A673 (cell line): Measurements from ENCODE around the gene MYMK.

Experiments used
- EZH2 ChIP-seq: fragments of 200-600 bp; sonication (generic); IDR thresholded peaks from 2 replicates; pipeline ENCODE4 v1.6.1; 2017; ENCODE audit warnings: borderline replicate concordance, low read depth, mild to moderate bottlenecking, mixed read lengths, antibody characterized with exemption, low read length; ENCODE audit not compliant: poor library complexity, severe bottlenecking
- TF ChIP-seq, protein P1 (sequence below): fragments of 300-800, 200-600 bp; sonication (generic); conservative IDR thresholded peaks from 2 replicates; pipeline ENCODE4 v1.5.1; 2017; ENCODE audit warnings: low read depth, mild to moderate bottlenecking, antibody characterized with exemption, low read length, moderate library complexity, mixed read lengths

DNA sequence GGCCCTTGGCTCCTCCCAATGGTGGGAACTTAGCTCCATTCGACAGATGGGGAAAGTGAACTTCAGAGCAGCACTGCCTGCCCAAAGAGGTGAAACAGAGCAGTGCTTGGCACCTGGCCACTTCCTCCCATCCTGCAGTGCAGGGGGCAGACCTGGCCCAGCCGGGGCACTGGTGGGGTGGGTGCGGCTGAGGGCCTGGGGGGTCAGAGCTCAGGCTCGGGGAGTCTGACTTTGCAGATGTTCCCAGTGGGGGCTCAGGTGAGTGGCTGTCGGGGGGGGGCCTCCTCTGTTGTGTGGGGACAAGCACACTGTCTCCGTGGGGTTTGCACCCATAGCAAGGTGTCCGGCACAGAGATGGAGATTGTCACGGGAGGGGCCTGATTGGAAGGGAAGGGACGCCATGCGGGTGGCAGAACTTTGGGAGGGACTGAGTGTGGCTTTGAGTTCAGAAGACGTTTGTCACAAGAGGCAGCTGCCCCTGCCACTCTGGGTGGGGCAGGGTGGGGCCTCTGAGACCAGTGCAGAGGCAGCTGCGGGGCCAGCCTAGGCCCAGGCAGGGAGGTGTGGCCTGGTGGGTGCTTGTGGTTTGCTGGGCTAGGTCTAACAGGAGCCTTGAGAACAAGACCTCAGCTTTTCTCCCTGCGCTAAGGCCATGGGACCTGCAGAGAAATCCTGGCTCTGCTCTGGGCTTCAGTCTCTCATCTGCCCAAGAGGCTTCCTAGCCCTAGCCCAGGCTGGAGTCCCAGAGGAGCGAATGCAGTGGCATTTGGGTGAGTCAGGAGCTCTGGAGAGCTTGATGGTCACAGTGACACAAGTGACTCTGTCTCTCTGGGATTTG is 2.5 kb downstream of the MYMK start:
- TF ChIP-seq, protein P1, sequence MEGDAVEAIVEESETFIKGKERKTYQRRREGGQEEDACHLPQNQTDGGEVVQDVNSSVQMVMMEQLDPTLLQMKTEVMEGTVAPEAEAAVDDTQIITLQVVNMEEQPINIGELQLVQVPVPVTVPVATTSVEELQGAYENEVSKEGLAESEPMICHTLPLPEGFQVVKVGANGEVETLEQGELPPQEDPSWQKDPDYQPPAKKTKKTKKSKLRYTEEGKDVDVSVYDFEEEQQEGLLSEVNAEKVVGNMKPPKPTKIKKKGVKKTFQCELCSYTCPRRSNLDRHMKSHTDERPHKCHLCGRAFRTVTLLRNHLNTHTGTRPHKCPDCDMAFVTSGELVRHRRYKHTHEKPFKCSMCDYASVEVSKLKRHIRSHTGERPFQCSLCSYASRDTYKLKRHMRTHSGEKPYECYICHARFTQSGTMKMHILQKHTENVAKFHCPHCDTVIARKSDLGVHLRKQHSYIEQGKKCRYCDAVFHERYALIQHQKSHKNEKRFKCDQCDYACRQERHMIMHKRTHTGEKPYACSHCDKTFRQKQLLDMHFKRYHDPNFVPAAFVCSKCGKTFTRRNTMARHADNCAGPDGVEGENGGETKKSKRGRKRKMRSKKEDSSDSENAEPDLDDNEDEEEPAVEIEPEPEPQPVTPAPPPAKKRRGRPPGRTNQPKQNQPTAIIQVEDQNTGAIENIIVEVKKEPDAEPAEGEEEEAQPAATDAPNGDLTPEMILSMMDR: no peak
- TF ChIP-seq EZH2: no peak
